ENCODE results near the gene IGFLR1. TPM values are rescaled to one million over a fixed set of nuclear protein-coding genes. Genes with fewer than 3 reads are reported as not detected.

Gene IGFLR1
- total RNA-seq, 4 donors from 2014 or later = 4.8 to 25.5 (median 10.7) TPM

DNA sequence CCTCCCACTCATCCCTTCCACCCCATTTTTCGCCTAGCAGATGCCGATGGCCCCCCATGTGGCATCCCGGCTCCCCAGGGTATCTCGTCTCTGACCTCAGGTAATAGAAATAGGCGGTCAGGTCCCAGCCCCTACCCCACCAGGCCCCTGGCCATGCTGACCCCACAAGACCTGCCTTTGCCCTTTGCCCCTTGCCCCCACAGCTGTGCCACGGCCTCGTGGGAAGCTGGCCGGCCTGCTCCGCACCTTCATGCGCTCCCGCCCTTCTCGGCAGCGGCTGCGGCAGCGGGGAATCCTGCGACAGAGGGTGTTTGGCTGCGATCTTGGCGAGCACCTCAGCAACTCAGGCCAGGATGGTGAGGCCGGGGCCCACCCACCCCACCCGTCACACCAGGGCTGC is 38.5 kb upstream of the IGFLR1 start:
- no peak for DNase-seq (ENCODE audit: low spot score in 2 of 2)
- Histone ChIP-seq H3K27ac (no peak overlapping the region), H3K36me3 (peaks cover 0 to 84% (median 0%) of the 10 kb centered on the region in 3 donors), H3K27me3 (no peaks in the 10 kb centered on the region), H3K4me1 (peaks cover 0 to 20% (median 11%) of the 10 kb centered on the region in 4 donors), H3K9me3 (no peaks in the 10 kb centered on the region), H3K4me3 (no peak overlapping the region)
- TF ChIP-seq POLR2A (IDR thresholded peaks at IDR 0.05) = no peak
- WGBS, 2 donors = 89 to 92% methylated on average over 20 of the region's 20 CpGs

DNA sequence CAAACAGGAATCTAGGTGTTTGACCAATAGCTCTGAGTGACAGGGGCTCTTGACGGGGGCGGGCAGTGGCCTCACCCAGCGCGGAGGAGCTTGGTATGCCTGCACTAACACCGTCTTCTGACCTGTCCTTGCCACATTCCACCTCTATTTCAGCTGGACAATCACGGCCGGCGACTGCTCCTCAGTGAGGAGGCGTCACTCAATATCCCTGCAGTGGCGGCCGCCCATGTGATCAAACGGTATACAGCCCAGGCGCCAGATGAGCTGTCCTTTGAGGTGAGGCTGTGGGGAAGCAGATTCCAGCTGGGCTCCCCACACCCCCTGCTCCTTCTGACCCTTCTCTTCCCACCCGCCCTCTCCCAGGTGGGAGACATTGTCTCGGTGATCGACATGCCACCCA is 37.8 kb upstream of the IGFLR1 start:
- WGBS, 2 donors = 90 to 92% methylated on average over 16 of the region's 16 CpGs

DNA sequence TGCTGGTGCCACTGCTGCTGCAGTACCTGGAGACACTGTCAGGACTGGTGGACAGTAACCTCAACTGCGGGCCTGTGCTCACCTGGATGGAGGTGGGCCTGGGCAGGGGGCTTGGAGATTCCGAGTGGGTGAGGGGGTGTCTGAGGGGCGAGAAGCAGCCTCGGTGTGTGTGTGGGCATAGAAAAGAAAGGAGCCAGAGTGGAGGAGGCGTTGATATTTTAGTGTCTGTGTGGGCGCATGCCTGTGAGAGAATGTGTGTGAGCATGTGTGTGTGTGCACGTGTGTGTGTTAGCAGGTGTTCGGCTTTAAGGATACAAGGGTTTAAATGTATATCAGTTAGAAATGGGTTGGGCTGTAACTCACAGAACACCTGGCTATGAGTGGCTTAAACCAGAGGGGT is 36.8 kb upstream of the IGFLR1 start:
- H3K4me1 ChIP-seq = peaks cover 0 to 30% (median 19%) of the 10 kb centered on the region in 4 donors
- 82% methylated on average over 8 of the region's 8 CpGs for WGBS, 2 donors
- DNase-seq (ENCODE audit: low spot score in 2 of 2) = no peak
- H3K27ac ChIP-seq = no peak overlapping the region
- TF ChIP-seq EP300 (IDR thresholded peaks at IDR 0.05) (no peak), POLR2A (IDR thresholded peaks at IDR 0.05) (no peak)
- TF ChIP-seq, protein P1, sequence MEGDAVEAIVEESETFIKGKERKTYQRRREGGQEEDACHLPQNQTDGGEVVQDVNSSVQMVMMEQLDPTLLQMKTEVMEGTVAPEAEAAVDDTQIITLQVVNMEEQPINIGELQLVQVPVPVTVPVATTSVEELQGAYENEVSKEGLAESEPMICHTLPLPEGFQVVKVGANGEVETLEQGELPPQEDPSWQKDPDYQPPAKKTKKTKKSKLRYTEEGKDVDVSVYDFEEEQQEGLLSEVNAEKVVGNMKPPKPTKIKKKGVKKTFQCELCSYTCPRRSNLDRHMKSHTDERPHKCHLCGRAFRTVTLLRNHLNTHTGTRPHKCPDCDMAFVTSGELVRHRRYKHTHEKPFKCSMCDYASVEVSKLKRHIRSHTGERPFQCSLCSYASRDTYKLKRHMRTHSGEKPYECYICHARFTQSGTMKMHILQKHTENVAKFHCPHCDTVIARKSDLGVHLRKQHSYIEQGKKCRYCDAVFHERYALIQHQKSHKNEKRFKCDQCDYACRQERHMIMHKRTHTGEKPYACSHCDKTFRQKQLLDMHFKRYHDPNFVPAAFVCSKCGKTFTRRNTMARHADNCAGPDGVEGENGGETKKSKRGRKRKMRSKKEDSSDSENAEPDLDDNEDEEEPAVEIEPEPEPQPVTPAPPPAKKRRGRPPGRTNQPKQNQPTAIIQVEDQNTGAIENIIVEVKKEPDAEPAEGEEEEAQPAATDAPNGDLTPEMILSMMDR (IDR thresholded peaks at IDR 0.05) = no peak
- no peaks in the 10 kb centered on the region for H3K27me3 ChIP-seq
- H3K4me3 ChIP-seq = no peak overlapping the region
- H3K9me3 ChIP-seq = no peaks in the 10 kb centered on the region
- H3K36me3 ChIP-seq = peaks cover 0 to 67% (median 0%) of the 10 kb centered on the region in 3 donors

More for the DNA sequence above, 37.8 kb upstream of the IGFLR1 start:
- no peak overlapping the region for H3K27ac ChIP-seq
- DNase-seq (ENCODE audit: low spot score in 2 of 2) = no peak
- H3K4me1 ChIP-seq = peaks cover 0 to 24% (median 13%) of the 10 kb centered on the region in 4 donors
- no peaks in the 10 kb centered on the region for H3K27me3 ChIP-seq
- H3K4me3 ChIP-seq = no peak overlapping the region
- H3K36me3 ChIP-seq = peaks cover 0 to 77% (median 0%) of the 10 kb centered on the region in 3 donors
- H3K9me3 ChIP-seq = no peaks in the 10 kb centered on the region
- TF ChIP-seq EP300 (IDR thresholded peaks at IDR 0.05) (no peak), POLR2A (IDR thresholded peaks at IDR 0.05) (no peak)
- TF ChIP-seq, protein P1 (IDR thresholded peaks at IDR 0.05) = no peak

DNA sequence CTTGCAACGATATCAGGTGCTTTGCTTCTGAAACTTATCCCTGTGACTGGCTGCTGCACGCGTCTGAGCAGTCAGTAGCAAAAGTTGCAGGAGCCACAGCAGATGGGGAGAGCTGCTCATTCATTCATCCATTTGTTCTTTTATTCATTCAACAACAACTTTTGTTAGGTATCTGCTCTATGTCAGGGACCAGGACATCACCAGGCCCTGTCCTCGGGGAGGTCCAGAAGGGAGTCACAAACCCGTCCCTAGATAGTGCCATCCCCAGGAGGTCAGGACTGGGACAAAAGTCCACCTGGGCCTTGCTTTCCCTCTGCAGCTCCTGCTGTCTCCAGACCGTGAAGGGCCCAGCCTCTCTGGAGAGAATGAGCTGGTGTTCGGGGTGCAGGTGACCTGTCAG is 35.7 kb upstream of the IGFLR1 start:
- 77 to 87% methylated on average over 7 of the region's 7 CpGs for WGBS, 2 donors
- peaks cover 0 to 30% (median 19%) of the 10 kb centered on the region in 4 donors for H3K4me1 ChIP-seq
- no peaks in the 10 kb centered on the region for H3K27me3 ChIP-seq
- no peaks in the 10 kb centered on the region for H3K9me3 ChIP-seq
- TF ChIP-seq, protein P1 (IDR thresholded peaks at IDR 0.05) = no peak
- TF ChIP-seq EP300 (IDR thresholded peaks at IDR 0.05) (no peak), POLR2A (IDR thresholded peaks at IDR 0.05) (no peak)
- DNase-seq (ENCODE audit: low spot score in 2 of 2) = no peak
- no peak overlapping the region for H3K4me3 ChIP-seq
- no peak overlapping the region for H3K27ac ChIP-seq
- H3K36me3 ChIP-seq = peaks cover 0 to 56% (median 0%) of the 10 kb centered on the region in 3 donors

DNA sequence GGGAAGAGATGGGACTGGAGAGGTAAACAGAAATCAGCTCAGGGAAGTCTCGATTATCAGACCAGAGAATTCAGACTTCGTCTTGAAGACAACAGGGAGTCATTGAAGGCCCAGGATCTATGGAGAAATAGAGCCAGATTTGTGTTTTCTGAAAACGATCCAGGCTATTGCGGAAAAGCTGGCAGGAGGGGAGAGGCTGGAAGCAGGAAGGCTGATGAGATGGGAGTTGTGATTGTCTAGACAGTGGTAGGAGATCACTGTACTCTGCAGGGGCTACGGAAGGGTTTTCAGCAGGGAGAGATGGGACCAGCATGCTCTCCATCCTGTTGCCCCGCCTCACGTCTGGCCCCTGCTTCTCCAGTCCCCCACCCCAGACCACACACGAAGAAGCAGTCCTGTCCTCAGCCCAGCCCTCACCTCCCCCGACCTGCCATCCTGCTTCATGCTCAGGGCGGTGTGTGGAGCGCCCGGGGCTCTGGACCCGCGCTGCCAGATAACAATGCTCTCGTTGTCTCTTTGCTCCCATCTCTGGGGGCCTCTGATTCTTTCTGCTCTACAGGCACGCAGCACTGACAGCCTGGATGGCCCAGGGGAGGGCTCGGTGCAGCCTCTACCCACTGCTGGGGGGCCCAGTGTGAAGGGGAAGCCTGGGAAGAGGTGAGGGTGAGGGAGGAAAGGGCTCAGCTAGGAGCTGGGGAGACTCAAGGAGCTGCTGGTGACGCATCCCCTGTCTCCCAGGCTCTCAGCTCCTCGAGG is 35.0 kb upstream of the IGFLR1 start:
- Histone ChIP-seq H3K4me1 (peaks cover 0 to 30% (median 19%) of the 10 kb centered on the region in 4 donors), H3K9me3 (no peaks in the 10 kb centered on the region), H3K27ac (peak overlapping the region in 2 of 4 donors; percentile 9 to 87), H3K27me3 (no peaks in the 10 kb centered on the region), H3K4me3 (no peak overlapping the region), H3K36me3 (peaks cover 0 to 49% (median 0%) of the 10 kb centered on the region in 3 donors)
- WGBS, 2 donors = 34 to 47% methylated on average over 18 to 19 of the region's 19 CpGs
- TF ChIP-seq POLR2A (IDR thresholded peaks at IDR 0.05) = no peak
- TF ChIP-seq EP300 (IDR thresholded peaks at IDR 0.05) = no peak
- TF ChIP-seq, protein P1 (IDR thresholded peaks at IDR 0.05) = no peak
- no peak for DNase-seq (ENCODE audit: low spot score in 2 of 2)

All from tibial nerve (tissue), 4 donors.